Posterior cingulate gyrus (tissue), 11 donors: ENCODE results near the gene ENTR1.

Experiments
- DNase-seq, 10 donors: peaks; one replicate each; pipeline versions ENCODE4 v3.0.0 to v3.0.0-alpha.2; 2020 to 2021; ENCODE audit warnings: mixed read lengths in 3 of 10
- intact Hi-C: fragments of 100-400 bp; cut with DNase I; formaldehyde crosslinking; loops from one replicate; pipeline ENCODE4 v1.15.1; 2023

Gene ENTR1

GRCh38 chr9:136400038-136400834, 10.2 kb downstream of the ENTR1 start, which contains the start of gene SNAPC4:
Gene SNAPC4, minus strand, starts transcription at chr9:136400170. Its CDS starts 1,742 bp downstream, at chr9:136398428.
- intact Hi-C loops, result loop anchor here (1.0 to 2.0 kb wide), 4 partner anchors 10 to 87 kb away; partner anchors contain the start of genes DNLZ, ENTR1, INPP5E and PMPCA

DNA sequence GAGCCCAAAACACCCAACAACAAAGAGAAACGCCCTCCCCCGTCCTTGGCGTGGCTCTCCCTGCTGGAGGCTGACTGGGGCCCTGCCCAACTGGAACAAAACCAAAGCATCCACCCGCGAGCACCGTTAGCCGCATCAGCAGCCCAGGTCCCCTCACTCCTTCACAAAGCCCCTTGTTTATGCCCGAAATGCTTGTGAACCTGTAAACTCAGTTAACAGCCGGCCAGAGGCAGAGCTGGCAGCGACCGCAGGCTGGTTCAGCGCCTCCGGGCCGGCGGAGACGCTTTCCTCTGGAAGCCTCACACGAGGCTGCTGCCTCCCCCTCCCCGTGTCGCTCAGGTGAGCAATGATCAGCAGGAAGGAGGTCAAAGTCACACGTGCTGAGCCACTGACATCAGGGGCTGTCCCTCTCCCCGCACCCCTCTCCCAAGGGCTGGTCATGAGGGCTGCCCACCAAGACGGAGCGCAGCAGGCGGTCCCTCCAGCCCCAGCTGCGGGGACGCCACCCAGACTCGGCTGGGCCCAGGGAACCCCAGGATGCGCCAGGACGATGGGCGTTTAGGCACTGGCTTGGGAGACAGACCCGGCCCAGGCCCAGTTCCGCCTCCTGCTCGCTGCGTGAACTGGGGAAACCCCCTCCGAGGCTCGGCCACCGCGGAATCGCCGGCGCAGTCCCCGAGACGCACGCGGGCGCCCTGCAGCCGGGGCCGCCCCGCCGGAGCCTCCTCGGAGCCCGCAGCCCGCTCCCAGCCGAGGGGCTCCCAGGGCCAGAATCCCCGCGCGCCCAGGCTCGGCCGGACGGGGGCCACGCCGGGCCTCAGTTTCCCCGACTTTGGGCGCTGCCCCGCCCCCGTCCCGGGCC, 11.0 kb downstream of the ENTR1 start:
- intact Hi-C loops, result loop anchor here (1.0 to 2.0 kb wide), 4 partner anchors 11 to 87 kb away; partner anchors contain the start of genes DNLZ, ENTR1, INPP5E and PMPCA
- DNase-seq, result peak in 1 of 10 donors; percentile 81

More at GRCh38 chr9:136400038-136400834, 10.2 kb downstream of the ENTR1 start, which contains the start of gene SNAPC4:
- DNase-seq, result peak; percentile 66 to 98 (median 80)

- intact Hi-C loops, result no loop called here
- DNase-seq, result no peak
Measured at GRCh38 chr9:136398286-136398685, 12.1 kb downstream of the ENTR1 start.

DNA sequence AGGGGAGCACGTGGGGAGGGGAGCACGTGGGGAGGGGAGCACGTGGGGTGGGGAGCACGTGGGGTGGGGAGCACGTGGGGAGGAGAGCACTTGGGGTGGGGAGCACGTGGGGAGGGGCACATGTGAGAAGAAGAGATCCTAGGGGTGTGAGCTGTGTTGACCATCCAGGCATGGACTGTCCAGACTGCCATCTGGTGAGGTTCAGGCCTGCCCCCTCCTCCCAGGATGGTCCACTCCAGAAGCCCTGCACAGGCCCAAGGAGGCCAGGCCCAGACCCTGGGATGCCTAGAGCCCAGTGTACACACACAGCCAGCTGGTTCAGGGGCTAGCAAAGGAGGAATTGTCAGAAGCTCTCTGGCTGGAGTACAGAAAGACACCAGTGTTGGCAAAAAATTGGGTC, 12.8 kb downstream of the ENTR1 start:
- no peak for DNase-seq
- intact Hi-C loops, result no loop called here

DNA sequence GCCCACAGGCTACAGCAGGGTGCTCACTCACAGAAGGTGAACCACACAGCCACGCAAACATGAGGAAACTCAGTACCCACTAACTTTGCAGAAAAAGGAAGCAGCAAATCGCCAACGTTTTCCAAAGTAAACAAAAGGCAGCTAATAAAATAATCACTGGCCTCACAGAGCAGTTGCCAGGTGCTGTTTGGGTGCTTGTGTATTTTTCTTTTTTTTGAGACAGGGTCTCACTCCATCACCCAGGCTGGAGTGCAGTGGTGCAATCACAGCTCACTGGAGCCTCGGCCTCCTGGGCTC, 14.2 kb downstream of the ENTR1 start:
- intact Hi-C loops, result no loop called here

GRCh38 chr9:136395345-136396218, 14.8 kb downstream of the ENTR1 start:
- intact Hi-C loops, result no loop called here
- DNase-seq, result peak in 2 of 10 donors; percentile 62 to 77

More for the DNA sequence above, 14.2 kb downstream of the ENTR1 start:
- DNase-seq, result no peak

DNA sequence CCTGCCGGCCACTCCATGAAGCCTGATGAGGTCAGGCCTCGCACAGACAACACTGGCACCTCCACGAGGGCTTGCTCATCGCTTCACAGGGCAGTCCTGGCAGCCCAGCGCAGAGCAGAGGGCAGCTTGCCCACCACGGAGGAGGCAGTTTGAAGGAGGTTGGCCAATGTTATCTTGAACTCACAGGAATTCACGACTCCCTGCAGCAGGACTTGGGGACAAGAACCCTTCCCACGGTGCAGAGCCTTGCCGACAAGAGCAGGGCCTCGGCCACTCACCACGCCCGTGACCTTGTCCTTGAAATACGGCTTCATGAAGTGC, 15.4 kb downstream of the ENTR1 start:
- intact Hi-C loops, result no loop called here
- DNase-seq, result peak in 1 of 10 donors; percentile 57

GRCh38 chr9:136394312-136395019, 15.9 kb downstream of the ENTR1 start:
- DNase-seq, result peak in 1 of 10 donors; percentile 71
- intact Hi-C loops, result no loop called here

DNA sequence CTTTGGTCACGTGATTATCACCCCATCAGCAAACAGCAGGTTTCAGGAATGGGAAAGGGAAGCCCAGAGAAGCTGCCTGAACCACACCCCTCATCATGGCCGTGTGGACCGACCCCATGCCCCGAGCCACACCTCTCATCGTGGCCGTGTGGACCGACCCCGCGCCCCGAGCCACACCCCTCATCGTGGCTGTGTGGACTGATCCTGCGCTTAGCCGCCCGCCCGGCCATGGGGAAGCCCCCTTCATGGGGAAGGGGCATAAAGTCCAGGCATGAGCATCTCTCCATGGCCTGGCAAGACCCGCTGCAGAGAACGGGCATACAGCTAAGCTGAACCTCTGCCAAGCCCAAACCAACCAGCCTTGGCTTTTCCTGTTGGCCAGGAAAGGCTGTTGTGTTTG, 16.9 kb downstream of the ENTR1 start:
- intact Hi-C loops, result no loop called here

DNA sequence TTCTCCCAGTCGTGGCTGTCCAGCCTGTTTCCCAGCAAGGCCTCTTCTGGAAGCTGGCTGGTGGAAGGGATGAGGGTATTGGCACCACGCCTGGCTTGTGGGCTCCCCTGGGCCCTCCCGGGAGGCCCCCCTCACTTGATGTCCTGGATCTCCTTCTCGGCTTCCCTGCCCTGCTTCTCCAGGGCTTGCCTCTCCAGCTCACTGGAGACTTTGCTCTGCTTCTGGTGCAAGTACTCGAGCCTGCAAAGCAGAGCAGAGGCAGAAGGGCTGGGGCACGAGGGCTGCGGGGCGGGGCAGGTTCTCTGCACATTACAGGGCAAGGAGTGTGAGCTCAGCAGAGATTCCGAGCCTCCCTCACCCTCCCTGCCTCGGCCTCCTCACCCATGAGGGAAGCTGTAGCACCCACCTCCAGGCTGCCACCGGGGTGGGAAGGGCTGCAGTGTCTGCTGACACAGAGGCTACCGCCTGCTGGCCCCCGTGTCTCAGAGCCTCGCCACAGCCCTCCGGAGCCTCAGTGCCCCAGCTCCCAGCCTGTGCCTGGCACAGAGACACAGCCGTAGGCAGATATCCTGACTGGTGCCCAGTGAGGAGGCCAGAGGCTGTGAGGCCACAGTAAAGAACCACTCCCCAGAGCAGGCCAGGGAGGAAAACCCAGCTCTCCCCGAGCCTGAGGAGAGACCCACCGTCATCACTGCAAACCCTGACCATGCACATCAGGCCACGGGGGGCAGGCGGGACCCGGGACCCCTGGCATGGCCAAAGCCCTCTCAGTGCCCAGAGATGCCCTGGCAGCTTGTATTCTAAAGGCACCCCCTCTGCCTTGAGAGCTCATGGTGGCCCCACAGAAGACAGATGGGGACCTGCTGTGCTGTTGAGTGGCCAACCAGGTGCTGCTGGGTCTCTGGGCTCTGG, 17.6 kb downstream of the ENTR1 start:
- intact Hi-C loops, result no loop called here
- peak in 2 of 10 donors; percentile 44 to 78 for DNase-seq

More for the DNA sequence above, 16.9 kb downstream of the ENTR1 start:
- peak in 1 of 10 donors; percentile 46 for DNase-seq

GRCh38 chr9:136391737-136392537, 18.5 kb downstream of the ENTR1 start:
- intact Hi-C loops, result no loop called here
- DNase-seq, result peak in 1 of 10 donors; percentile 68

GRCh38 chr9:136389396-136389795, 21.0 kb downstream of the ENTR1 start:
- intact Hi-C loops, result no loop called here
- DNase-seq, result no peak

- DNase-seq, result no peak
- intact Hi-C loops, result no loop called here
Measured at GRCh38 chr9:136387217-136387616, 23.2 kb downstream of the ENTR1 start.

DNA sequence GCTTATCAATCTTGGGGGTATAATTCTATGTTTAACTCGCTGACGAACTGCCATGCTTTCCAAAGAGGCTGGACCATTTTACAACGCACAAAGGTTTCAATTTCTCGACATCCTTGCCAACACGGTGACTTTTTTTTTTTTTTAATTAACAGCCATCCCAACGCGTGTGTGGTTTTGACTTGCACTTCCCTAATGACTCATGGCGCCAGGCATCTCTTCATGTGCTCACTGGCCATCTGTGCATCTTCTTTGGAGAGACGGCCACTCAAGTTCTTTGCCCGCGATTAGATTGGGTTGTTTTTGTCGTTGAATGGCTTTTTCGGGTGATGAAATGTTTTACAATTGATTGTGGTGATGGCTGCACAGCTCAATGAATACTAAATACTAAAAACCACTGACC, 24.4 kb downstream of the ENTR1 start:
- no peak for DNase-seq
- intact Hi-C loops, result no loop called here

- DNase-seq, result no peak
- intact Hi-C loops, result no loop called here
Measured at GRCh38 chr9:136385015-136385414, 25.4 kb downstream of the ENTR1 start.

DNA sequence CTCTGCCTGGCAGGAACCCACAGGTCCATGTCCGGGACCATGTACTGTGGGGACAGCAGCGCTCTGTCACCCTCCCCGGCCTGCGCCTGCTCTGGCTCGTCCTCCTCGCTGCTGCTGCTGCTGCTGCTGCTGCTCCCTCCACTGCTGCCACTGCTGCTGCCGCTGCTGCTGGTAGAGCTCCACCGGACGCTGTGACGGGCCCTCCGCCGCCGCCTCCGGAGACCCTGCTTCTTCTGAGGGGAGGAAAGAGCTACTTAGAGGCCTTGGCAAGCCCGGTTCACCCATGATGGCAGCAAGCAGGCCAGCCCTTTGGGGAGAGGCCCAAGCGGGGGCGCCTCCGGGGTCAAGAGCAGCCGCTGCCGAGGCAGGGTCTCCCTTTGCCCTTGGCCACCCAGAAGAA, 27.0 kb downstream of the ENTR1 start:
- intact Hi-C loops, result no loop called here
- DNase-seq, result no peak

GRCh38 chr9:136381966-136382513, 28.4 kb downstream of the ENTR1 start:
- intact Hi-C loops, result no loop called here
- no peak for DNase-seq

DNA sequence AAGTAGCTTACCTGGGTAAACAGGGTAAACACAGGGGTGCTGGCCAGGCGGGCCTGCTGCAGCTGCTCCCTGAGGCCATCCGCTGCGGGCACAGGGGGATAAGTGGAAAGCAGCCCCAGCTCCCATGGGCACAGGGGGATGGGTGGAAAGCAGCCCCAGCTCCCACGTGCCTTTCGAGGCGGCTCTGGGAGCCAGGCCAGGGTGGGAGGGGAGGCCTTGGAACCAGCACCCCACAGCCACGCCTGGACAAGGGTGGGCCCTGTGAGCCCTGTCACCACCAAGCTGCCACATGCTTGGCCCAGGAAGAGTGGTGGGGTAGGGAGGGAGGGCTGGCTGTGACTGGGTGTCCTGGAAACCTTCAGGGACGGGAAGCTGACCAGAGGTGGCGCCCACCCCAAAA, 29.1 kb downstream of the ENTR1 start:
- intact Hi-C loops, result no loop called here
- no peak for DNase-seq
